HG03378 (cell line): Measurements from ENCODE around the gene ADCY7.
"Not testable (repeated sequence)": the region's sequence is repeated elsewhere in the genome, so short reads cannot be mapped to it uniquely, and the experiment has no call there.

ENCODE experiments used
- ATAC-seq: cut with Tn5 transposase; IDR thresholded peaks from one replicate; pipeline ENCODE4 v1.9.1; 2021; ENCODE audit warnings: mild to moderate bottlenecking, moderate library complexity; ENCODE audit not compliant: unreplicated experiment

ADCY7 gene

GRCh38 chr16:50266337-50267091 lies at the start of gene ADCY7:
ADCY7 (plus strand) TSS chr16:50266551; CDS start chr16:50288180, 21,629 bp downstream.
- peak; percentile 74 for ATAC-seq

DNA sequence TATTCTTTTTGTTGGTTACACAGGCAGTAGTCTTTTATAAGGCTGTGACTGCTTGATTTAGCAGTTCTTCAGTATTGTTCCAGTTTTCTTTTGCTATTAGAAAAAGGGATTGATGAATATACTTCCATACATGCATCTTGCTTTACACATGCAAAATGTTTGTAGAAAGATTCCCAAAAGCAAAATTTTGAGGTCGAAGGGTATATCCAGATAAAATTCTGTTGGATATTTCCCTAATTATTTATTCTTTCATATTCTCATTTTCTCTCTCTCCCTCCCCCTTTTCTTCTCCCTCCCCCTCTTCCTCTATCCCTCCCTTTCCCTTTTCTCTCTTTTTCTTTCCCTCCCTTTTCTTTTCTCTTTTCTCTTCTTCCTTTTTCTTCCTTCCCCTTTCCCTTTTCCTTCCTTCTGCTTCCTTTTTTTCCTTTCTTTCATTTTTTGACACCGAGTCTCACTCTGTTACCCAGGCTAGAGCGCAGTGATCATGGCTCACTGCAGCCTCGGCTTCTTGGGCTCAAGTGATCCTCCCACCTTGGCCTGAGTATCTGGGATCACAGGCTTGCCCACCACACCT lies 46.9 kb upstream of the ADCY7 start:
- ATAC-seq, result no peak

DNA sequence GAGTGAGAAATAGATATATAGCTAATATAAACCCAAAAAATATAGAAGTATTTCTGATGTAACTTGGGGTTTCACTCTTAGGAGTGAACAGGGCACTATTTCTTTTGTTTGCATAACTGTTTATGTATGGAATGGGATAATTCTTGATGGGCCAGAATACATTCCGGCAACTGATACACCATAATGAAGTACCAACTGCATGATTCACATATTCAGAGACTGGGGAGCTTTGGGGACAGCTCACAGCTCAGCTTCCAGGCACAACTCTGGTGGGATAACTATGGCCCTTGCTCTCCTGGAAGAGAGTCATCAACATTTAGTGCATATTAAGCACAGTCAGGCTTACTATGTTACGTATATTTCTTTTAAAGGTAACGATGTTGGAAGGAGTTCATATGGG lies 42.1 kb upstream of the ADCY7 start:
- no peak for ATAC-seq

DNA sequence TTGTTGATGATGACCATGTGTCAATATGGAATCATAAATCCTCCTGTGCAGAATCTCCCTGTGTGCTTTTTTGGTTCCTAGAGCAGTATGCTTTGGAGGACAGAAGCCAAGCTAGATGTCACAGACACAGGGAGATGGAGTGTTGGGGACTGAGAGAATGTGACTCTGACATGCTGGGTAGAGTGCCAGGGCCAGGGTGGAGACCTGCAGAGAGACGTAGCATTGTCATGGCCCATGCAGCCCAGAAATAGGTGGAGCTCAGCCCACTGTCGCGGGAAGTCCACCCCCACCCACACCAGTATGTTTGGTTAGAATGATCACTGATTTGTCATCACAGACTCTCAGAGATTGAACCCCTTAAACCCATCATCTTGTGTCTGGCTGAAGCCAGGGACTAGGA lies 39.2 kb upstream of the ADCY7 start:
- no peak for ATAC-seq

DNA sequence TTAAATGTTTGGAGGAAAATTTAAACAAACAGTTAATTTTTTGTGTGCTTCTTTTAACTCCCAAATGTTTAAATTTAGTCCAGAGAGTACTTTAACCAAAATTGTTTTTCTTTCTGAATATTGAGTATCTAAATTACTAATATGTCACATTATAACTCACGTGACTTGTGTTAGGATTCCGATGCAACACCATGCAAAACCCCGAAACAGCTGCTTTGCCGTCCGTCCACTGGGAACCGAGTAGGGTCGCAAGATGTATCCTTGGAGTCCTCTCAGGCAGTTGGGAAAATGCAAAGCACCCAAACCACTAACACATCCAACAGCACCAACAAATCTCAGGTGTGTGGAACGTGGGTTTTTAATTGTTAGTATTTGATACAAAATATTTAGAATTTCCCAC lies 38.7 kb upstream of the ADCY7 start:
- no peak for ATAC-seq

DNA sequence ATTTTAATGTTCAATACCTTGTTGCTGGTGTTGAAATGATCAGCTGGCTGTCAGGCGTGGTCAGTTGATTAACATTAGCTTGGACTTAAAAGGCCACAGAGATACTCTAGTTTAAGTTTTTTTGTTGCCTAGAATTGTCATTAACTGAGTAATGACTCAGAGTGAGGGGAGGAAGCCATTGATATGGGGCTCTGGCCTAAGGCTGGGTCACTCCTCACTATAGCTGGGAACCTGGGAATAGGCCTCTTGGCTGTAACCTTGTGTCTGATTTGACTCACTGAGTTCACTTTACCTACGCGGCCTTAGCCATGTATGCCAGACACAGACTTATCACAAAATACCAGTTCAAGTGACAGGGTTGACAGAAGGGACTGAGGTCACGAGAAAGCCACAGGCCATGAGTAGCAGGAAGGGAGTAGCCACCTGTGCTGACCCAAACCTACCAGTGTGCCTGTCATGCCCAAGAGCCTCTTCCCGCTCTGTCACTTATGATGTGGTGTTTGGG lies 37.9 kb upstream of the ADCY7 start:
- no peak for ATAC-seq

DNA sequence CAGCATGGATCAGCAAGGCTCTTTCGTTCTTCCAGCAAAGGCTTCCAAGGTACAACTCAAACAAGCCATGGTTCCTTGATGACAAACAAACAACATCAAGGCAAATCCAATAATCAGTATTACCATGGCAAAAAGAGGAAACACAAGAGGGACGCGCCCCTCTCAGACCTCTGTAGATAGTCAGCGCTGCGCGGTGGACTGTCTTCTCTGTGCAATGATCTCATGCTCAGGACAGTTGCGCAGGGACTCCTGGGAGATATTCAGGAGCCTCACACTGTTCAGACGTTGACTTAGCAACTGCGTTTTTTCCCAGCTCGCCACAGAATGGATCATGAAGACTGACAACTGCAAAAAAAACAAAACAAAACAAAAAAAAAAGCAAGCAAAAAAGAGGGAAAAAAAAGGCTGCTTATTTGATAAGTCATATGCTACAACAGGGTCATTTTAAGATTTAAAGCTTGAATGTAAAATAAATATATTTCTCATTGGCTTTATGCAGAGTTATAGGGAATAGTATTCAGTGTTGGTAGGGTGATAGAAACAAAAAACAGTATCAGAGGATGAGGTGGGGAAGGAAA lies 37.1 kb upstream of the ADCY7 start:
- ATAC-seq, result no peak

- ATAC-seq, result no peak
Observed at GRCh38 chr16:50234771-50235556, 31.4 kb upstream of the ADCY7 start.

DNA sequence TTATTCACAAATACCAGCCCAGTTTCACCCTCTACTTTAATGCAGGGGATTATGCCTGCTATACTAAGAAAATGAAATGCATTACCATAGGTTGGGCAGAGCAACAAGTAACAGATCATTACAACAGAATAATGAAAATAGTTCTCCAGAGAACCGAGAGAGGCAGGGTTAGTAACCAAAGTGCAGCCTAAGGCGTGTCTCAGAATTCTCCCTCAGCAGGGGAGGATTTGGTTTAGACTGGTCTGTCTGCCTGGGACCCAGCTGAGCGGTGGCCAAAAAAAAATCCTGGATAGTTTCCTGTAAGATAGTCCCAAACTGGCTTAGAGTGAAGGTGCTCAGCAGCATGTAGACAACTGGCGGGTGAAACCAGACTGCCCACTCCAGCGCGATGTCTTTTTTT lies 30.8 kb upstream of the ADCY7 start:
- ATAC-seq, result no peak

- ATAC-seq, result no peak
Observed at GRCh38 chr16:50238314-50238713, 28.0 kb upstream of the ADCY7 start.

- no peak for ATAC-seq
Observed at GRCh38 chr16:50238868-50239301, 27.5 kb upstream of the ADCY7 start.

DNA sequence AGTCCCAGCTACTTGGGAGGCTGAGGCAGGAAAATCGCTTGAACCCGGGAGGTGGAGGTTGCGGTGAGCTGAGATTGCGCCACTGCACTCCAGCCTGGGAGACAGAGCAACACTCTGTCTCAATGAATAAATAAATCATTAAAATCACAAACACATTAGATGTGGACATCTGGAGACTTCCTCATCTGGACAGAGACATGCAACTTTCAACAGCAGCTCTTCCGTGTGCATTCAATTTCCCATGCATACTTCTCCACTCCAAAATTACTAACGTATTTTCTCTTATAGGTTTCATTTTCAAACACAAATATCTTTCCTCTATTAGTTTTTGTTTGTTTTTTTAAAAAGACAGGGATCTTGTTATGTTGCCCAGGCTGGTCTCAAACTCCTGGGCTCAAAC lies 23.3 kb upstream of the ADCY7 start:
- not testable (repeated sequence) for ATAC-seq

DNA sequence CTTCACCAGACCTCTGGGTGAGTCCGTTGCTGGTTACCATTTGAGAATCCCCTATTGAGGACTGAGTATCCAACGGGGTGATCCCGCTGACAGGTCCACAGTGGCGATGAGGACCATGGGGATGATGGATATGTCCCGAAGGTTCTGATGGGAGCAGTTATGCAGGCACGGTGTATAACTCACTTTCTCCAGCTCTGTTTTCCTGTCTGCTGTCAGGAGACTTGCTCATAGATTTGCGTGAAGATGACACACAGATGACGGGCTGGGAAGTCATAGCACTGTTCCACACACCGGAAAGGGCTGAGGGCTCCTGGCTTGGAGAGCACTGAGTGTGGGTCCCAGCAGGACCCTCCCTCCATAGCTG lies 22.2 kb upstream of the ADCY7 start:
- ATAC-seq, result no peak

DNA sequence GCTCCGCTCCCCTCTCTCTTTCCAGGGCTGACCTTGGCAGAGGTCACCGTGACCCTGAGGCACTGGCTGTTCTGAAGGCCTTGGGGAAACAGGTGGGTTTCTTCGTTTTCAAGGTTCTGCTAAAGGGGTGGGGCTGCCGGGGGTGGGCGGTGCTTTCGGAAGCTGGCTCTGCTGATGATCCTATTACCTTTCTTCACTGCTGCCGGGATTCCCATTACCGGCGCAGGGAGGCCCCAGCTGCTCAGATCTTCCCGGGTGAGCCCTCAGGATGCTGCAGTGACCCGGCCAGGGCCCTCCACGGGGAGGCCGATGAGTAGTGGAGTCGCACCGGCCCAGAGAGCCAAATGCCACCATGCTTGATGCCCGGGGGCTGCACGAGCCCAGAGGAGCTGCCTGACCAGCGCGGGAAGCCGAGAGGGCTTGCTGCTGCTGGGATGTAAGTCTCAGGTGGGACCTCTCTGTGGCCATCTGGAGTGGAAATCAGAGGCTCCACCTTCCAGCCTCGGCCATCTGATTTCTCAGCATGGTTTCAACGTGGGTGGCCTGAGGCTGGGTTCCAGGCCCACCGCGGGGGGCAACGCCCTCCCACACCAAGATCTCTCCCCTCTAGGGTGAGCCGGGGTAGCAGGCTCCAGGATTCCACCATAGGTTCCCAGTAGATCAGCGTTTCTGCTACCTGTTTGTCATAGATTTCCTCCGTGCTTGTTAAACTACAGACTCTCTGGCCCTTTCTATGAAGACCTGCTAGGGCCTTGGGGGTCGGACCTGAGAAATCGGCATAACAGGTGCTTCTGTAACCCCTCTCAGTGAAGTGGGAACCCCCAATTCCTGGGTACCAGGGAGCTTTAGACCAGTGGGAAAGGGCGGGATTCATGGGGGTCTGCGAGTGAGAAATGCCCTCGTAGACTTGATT lies 21.6 kb upstream of the ADCY7 start:
- ATAC-seq, result no peak

DNA sequence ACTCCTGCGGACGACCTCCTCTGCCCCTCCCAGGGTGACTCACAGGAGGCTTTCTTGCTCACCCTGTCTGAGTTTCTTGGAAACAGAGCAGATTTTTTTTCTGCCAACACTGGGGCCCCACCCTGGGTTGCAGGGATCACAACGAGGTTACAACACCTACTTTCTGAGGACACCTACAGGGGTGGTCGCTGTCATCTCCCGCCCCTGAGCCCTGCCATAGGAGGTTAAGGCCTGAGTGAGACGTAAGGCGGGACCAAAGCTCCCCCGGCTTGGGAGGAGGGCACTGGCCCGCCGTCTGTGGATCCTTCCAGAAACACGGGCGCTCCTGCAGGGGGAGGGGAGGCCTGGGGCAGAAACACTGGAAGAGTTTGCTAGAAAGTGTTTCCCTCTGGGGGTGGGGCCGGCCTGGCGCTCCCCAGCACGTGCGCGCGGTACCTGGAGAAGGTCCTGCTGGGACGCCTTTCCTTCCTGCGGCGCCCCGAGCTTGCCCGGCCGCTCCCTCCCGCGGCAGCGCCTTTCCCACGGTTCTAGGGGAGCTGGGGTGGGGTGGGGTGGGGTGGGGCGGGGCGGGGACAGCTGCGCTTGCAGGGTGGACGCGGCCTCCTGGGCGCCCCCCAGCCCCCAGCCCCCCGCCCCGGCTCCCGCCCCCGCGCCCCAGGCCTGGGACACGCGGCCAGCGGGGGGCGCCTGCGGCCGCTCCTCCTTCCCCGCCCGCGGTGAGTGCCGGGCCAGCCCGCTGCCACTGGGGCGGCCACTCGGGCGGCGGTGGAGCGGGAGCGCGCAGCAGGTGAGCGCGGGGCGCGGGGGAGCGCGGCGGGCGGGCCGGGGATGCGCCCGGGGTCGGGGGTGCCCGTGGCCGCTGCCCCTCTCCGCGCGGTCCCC lies 20.7 kb upstream of the ADCY7 start:
- no peak for ATAC-seq

- no peak for ATAC-seq
Observed at GRCh38 chr16:50246299-50247122, 19.8 kb upstream of the ADCY7 start.

- no peak for ATAC-seq
Observed at GRCh38 chr16:50247123-50247905, 19.0 kb upstream of the ADCY7 start.
